ENCODE measurements around the gene PRPSAP1.

PRPSAP1 gene

DNA sequence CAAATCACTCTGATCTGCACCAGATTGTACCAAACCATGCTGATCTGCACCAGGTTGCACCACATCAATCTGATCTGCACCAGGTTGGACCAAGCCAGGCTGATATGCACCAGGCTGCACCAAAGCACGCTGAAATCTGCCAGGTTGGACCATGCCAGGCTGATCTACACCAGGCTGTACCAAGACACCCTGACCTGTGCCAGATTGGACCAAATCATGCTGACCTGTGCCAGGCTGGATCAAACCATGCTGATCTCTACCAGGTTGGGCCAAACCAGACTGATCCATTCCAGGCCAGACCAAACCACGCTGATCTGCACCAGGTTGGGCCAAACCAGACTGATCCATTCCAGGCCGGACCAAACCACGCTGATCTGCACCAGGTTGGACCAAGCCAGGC, 61.1 kb downstream of the PRPSAP1 start:
- H3K4me3 ChIP-seq (ENCODE audit: low read depth, low read length) = no peak overlapping the region
- DNase-seq (ENCODE audit: low read depth, low spot score) = no peak
- in situ Hi-C loops (cut with HindIII; ENCODE audit: low sequenced_read_pairs) = no loop called here
- no peak for TF ChIP-seq CTCF (IDR thresholded peaks at IDR 0.05; ENCODE audit: low read depth, low read length)

DNA sequence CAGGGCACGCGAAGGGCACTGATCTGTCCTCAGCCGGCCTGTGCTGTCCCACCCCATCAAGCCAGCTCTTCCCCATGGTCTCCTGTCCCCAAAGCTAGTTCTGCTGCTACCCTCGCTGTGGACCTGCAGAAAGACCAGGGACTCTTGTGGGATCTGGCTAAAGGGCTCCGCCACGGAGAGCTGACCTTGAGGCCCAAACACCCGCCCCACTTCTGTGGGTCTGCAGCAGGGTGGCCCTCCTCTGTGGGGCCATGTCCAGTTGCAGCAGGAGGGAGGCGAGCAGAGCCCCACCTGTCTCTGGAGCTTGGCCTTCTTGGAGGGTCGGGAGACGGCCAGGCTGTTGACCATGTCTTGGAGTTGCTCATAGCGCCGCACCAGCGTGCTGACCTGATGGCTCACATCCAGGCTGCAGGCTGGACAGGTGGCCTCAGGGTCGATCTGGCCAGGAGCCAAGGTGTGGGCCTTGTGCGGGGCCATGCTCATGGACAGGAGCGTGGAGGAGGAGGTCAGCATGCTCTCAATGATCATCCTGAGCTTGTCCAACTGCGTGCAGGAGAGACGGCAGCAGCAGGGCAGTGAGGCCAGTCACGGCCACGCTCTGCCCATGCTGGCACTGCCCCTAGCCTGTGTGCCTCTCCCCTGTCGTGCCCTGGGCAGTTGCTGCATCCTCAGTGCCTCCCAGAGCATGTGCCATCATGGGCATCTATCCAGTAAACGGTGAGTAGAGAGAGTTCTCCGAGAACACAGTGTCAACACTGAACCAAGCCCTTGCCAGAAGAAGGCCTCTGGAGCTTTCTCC, 71.9 kb downstream of the PRPSAP1 start:
- no peak for TF ChIP-seq CTCF (IDR thresholded peaks at IDR 0.05; ENCODE audit: low read depth, low read length)
- in situ Hi-C loops (cut with HindIII; ENCODE audit: low sequenced_read_pairs) = no loop called here
- DNase-seq (ENCODE audit: low read depth, low spot score) = no peak
- H3K4me3 ChIP-seq (ENCODE audit: low read depth, low read length) = no peak overlapping the region

GRCh38 chr17:76280650-76281049, 73.1 kb downstream of the PRPSAP1 start:
- DNase-seq (ENCODE audit: low read depth, low spot score) = no peak
- in situ Hi-C loops (cut with HindIII; ENCODE audit: low sequenced_read_pairs) = no loop called here
- H3K4me3 ChIP-seq (ENCODE audit: low read depth, low read length) = no peak overlapping the region
- TF ChIP-seq CTCF (IDR thresholded peaks at IDR 0.05; ENCODE audit: low read depth, low read length) = no peak

DNA sequence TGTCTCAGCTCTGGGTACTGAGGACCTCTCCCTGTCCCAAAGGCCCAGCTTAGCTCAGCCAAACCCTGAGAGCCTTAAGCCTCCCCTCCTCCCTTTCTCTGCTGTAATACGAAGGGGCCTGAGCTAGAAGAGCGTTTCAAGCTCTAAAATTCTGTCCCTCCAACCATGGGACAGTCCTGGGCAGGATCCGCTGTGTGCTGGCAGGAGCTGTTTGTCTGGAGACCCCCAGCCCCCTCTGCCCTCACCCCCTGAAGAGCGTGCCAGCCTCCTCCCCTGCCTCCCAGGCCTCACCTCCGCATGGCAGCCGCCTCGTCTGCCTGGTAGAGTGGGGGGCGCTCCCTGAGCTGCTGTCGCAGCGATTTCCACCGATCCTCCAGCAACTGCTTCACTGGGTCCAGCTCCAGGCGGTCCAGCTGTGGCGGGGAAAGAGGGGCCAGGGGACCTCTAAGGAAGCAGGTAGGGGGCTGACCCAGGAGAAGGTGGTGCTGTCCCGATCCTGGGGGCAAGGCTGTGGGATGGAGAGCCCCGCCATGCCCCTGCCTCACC, 73.9 kb downstream of the PRPSAP1 start:
- in situ Hi-C loops (cut with HindIII; ENCODE audit: low sequenced_read_pairs) = no loop called here
- TF ChIP-seq CTCF (IDR thresholded peaks at IDR 0.05; ENCODE audit: low read depth, low read length) = no peak
- no peak for DNase-seq (ENCODE audit: low read depth, low spot score)
- no peak overlapping the region for H3K4me3 ChIP-seq (ENCODE audit: low read depth, low read length)

DNA sequence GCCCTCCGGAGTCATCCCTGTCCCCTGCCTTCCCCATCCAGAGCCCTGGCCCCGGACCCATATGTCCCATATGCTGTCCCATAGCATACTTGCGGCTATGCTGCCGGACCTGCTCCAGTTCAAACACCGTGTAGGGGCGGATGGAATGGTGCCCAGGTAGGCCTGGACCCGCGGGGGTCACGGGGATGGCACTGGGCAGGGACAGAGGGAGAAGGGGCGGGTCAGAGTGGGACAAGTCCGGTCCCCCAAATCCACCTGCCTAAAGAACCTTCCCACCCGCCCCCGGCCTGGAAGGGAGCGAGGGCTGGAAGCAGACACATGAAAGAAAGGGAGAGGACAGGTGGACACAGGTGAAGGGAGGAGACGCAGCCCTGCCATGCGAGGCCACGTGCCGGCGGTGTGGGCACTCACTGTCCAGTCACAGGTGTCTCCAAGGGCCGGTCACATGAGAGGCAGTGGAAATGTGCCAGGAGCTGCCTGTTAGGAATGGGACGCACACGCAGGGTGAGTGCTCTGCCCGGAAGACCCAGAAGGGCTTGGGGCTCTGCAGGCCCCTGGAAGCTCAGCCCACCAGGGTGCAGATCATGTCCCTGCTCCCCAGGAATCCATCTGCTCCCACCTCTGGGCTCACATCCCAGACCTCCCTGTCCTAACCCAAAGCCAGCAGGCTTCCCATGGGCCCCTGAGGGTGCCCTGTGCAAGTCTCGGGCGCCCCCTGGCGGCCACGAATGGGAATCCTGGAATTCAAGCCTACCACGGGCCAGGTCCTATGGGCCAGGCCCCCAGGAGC, 74.6 kb downstream of the PRPSAP1 start:
- in situ Hi-C loops (cut with HindIII; ENCODE audit: low sequenced_read_pairs) = no loop called here
- no peak overlapping the region for H3K4me3 ChIP-seq (ENCODE audit: low read depth, low read length)
- TF ChIP-seq CTCF (IDR thresholded peaks at IDR 0.05; ENCODE audit: low read depth, low read length) = peak; percentile 93
- DNase-seq (ENCODE audit: low read depth, low spot score) = peak; percentile 74

- TF ChIP-seq CTCF (IDR thresholded peaks at IDR 0.05; ENCODE audit: low read depth, low read length) = no peak
- in situ Hi-C loops (cut with HindIII; ENCODE audit: low sequenced_read_pairs) = no loop called here
- DNase-seq (ENCODE audit: low read depth, low spot score) = no peak
- no peak overlapping the region for H3K4me3 ChIP-seq (ENCODE audit: low read depth, low read length)
Observed at GRCh38 chr17:76278268-76278908, 75.3 kb downstream of the PRPSAP1 start.

Data from astrocyte of the spinal cord (primary cell).